Measurements from ENCODE around the gene SMTN.
"Not testable (repeated sequence)": the region's sequence is repeated elsewhere in the genome, so short reads cannot be mapped to it uniquely, and the experiment has no call there.

The SMTN gene

GRCh38 chr22:31090217-31091085, 9.3 kb downstream of the SMTN start:
- H3K36me3 ChIP-seq (ENCODE audit: control insufficient read depth in 1 of 2, insufficient read depth in 2 of 2, low read length in 2 of 2) = peaks cover 23 to 69% of the 10 kb centered on the region in 2 donors
- H3K4me1 ChIP-seq (ENCODE audit: control insufficient read depth in 1 of 2, insufficient read depth in 2 of 2, low read length in 2 of 2) = peaks cover 12 to 17% of the 10 kb centered on the region in 2 donors
- no peak overlapping the region for H3K9ac ChIP-seq (ENCODE audit: low read depth in 1 of 2, low read length in 2 of 2)
- no peak overlapping the region for H3K4me3 ChIP-seq (ENCODE audit: low read depth in 1 of 2, low read length in 2 of 2)
- H3K27me3 ChIP-seq (ENCODE audit: control insufficient read depth in 1 of 2, insufficient read depth in 2 of 2, low read length in 2 of 2) = no peaks in the 10 kb centered on the region
- H3K9me3 ChIP-seq (ENCODE audit: control insufficient read depth in 1 of 2, low read length in 2 of 2) = no peaks in the 10 kb centered on the region
- no peak overlapping the region for H3K27ac ChIP-seq (ENCODE audit: low read depth, low read length)

GRCh38 chr22:31091106-31091975, 10.2 kb downstream of the SMTN start:
- no peaks in the 10 kb centered on the region for H3K27me3 ChIP-seq (ENCODE audit: control insufficient read depth in 1 of 2, insufficient read depth in 2 of 2, low read length in 2 of 2)
- no peak overlapping the region for H3K4me3 ChIP-seq (ENCODE audit: low read depth in 1 of 2, low read length in 2 of 2)
- H3K9ac ChIP-seq (ENCODE audit: low read depth in 1 of 2, low read length in 2 of 2) = peak overlapping the region in 1 of 2 donors; percentile 6
- H3K9me3 ChIP-seq (ENCODE audit: control insufficient read depth in 1 of 2, low read length in 2 of 2) = no peaks in the 10 kb centered on the region
- H3K4me1 ChIP-seq (ENCODE audit: control insufficient read depth in 1 of 2, insufficient read depth in 2 of 2, low read length in 2 of 2) = peaks cover 3 to 8% of the 10 kb centered on the region in 2 donors
- H3K36me3 ChIP-seq (ENCODE audit: control insufficient read depth in 1 of 2, insufficient read depth in 2 of 2, low read length in 2 of 2) = peaks cover 30 to 78% of the 10 kb centered on the region in 2 donors
- H3K27ac ChIP-seq (ENCODE audit: low read depth, low read length) = peak overlapping the region; percentile 27

- Histone ChIP-seq H3K27me3 (ENCODE audit: control insufficient read depth in 1 of 2, insufficient read depth in 2 of 2, low read length in 2 of 2) (no peaks in the 10 kb centered on the region), H3K4me3 (ENCODE audit: low read depth in 1 of 2, low read length in 2 of 2) (no peak overlapping the region), H3K9ac (ENCODE audit: low read depth in 1 of 2, low read length in 2 of 2) (no peak overlapping the region), H3K27ac (ENCODE audit: low read depth, low read length) (no peak overlapping the region), H3K4me1 (ENCODE audit: control insufficient read depth in 1 of 2, insufficient read depth in 2 of 2, low read length in 2 of 2) (peaks cover 0 to 8% of the 10 kb centered on the region in 2 donors), H3K9me3 (ENCODE audit: control insufficient read depth in 1 of 2, low read length in 2 of 2) (no peaks in the 10 kb centered on the region), H3K36me3 (ENCODE audit: control insufficient read depth in 1 of 2, insufficient read depth in 2 of 2, low read length in 2 of 2) (peaks cover 34 to 86% of the 10 kb centered on the region in 2 donors)
These were observed 11.0 kb downstream of the SMTN start for GRCh38 chr22:31092161-31092560.

GRCh38 chr22:31093086-31093850, 12.2 kb downstream of the SMTN start:
- Histone ChIP-seq H3K4me3 (ENCODE audit: low read depth in 1 of 2, low read length in 2 of 2) (no peak overlapping the region), H3K9ac (ENCODE audit: low read depth in 1 of 2, low read length in 2 of 2) (no peak overlapping the region), H3K9me3 (ENCODE audit: control insufficient read depth in 1 of 2, low read length in 2 of 2) (no peaks in the 10 kb centered on the region), H3K36me3 (ENCODE audit: control insufficient read depth in 1 of 2, insufficient read depth in 2 of 2, low read length in 2 of 2) (peaks cover 32 to 82% of the 10 kb centered on the region in 2 donors), H3K27me3 (ENCODE audit: control insufficient read depth in 1 of 2, insufficient read depth in 2 of 2, low read length in 2 of 2) (no peaks in the 10 kb centered on the region), H3K4me1 (ENCODE audit: control insufficient read depth in 1 of 2, insufficient read depth in 2 of 2, low read length in 2 of 2) (peaks cover 6 to 14% of the 10 kb centered on the region in 2 donors), H3K27ac (ENCODE audit: low read depth, low read length) (no peak overlapping the region)

GRCh38 chr22:31094021-31094551, 13.0 kb downstream of the SMTN start:
- H3K4me3 ChIP-seq (ENCODE audit: low read depth in 1 of 2, low read length in 2 of 2) = no peak overlapping the region
- peaks cover 10 to 17% of the 10 kb centered on the region in 2 donors for H3K4me1 ChIP-seq (ENCODE audit: control insufficient read depth in 1 of 2, insufficient read depth in 2 of 2, low read length in 2 of 2)
- H3K27ac ChIP-seq (ENCODE audit: low read depth, low read length) = no peak overlapping the region
- peaks cover 30 to 79% of the 10 kb centered on the region in 2 donors for H3K36me3 ChIP-seq (ENCODE audit: control insufficient read depth in 1 of 2, insufficient read depth in 2 of 2, low read length in 2 of 2)
- H3K9ac ChIP-seq (ENCODE audit: low read depth in 1 of 2, low read length in 2 of 2) = no peak overlapping the region
- no peaks in the 10 kb centered on the region for H3K27me3 ChIP-seq (ENCODE audit: control insufficient read depth in 1 of 2, insufficient read depth in 2 of 2, low read length in 2 of 2)
- H3K9me3 ChIP-seq (ENCODE audit: control insufficient read depth in 1 of 2, low read length in 2 of 2) = no peaks in the 10 kb centered on the region

- peaks cover 33 to 79% of the 10 kb centered on the region in 2 donors for H3K36me3 ChIP-seq (ENCODE audit: control insufficient read depth in 1 of 2, insufficient read depth in 2 of 2, low read length in 2 of 2)
- H3K27ac ChIP-seq (ENCODE audit: low read depth, low read length) = no peak overlapping the region
- peaks cover 10 to 11% of the 10 kb centered on the region in 2 donors for H3K4me1 ChIP-seq (ENCODE audit: control insufficient read depth in 1 of 2, insufficient read depth in 2 of 2, low read length in 2 of 2)
- no peak overlapping the region for H3K4me3 ChIP-seq (ENCODE audit: low read depth in 1 of 2, low read length in 2 of 2)
- H3K27me3 ChIP-seq (ENCODE audit: control insufficient read depth in 1 of 2, insufficient read depth in 2 of 2, low read length in 2 of 2) = no peaks in the 10 kb centered on the region
- no peak overlapping the region for H3K9ac ChIP-seq (ENCODE audit: low read depth in 1 of 2, low read length in 2 of 2)
- H3K9me3 ChIP-seq (ENCODE audit: control insufficient read depth in 1 of 2, low read length in 2 of 2) = no peaks in the 10 kb centered on the region
These were observed 13.6 kb downstream of the SMTN start for GRCh38 chr22:31094741-31095140.

GRCh38 chr22:31095637-31096249, 14.6 kb downstream of the SMTN start:
- no peaks in the 10 kb centered on the region for H3K27me3 ChIP-seq (ENCODE audit: control insufficient read depth in 1 of 2, insufficient read depth in 2 of 2, low read length in 2 of 2)
- H3K9me3 ChIP-seq (ENCODE audit: control insufficient read depth in 1 of 2, low read length in 2 of 2) = no peaks in the 10 kb centered on the region
- no peak overlapping the region for H3K9ac ChIP-seq (ENCODE audit: low read depth in 1 of 2, low read length in 2 of 2)
- H3K4me1 ChIP-seq (ENCODE audit: control insufficient read depth in 1 of 2, insufficient read depth in 2 of 2, low read length in 2 of 2) = peaks cover 9 to 10% of the 10 kb centered on the region in 2 donors
- peaks cover 35 to 79% of the 10 kb centered on the region in 2 donors for H3K36me3 ChIP-seq (ENCODE audit: control insufficient read depth in 1 of 2, insufficient read depth in 2 of 2, low read length in 2 of 2)
- H3K27ac ChIP-seq (ENCODE audit: low read depth, low read length) = peak overlapping the region; percentile 2
- no peak overlapping the region for H3K4me3 ChIP-seq (ENCODE audit: low read depth in 1 of 2, low read length in 2 of 2)

GRCh38 chr22:31096657-31097279, 15.7 kb downstream of the SMTN start:
- Histone ChIP-seq H3K9me3 (ENCODE audit: control insufficient read depth in 1 of 2, low read length in 2 of 2) (no peaks in the 10 kb centered on the region), H3K27ac (ENCODE audit: low read depth, low read length) (no peak overlapping the region), H3K4me3 (ENCODE audit: low read depth in 1 of 2, low read length in 2 of 2) (no peak overlapping the region), H3K4me1 (ENCODE audit: control insufficient read depth in 1 of 2, insufficient read depth in 2 of 2, low read length in 2 of 2) (peaks cover 9 to 10% of the 10 kb centered on the region in 2 donors), H3K27me3 (ENCODE audit: control insufficient read depth in 1 of 2, insufficient read depth in 2 of 2, low read length in 2 of 2) (no peaks in the 10 kb centered on the region), H3K36me3 (ENCODE audit: control insufficient read depth in 1 of 2, insufficient read depth in 2 of 2, low read length in 2 of 2) (peaks cover 31 to 79% of the 10 kb centered on the region in 2 donors), H3K9ac (ENCODE audit: low read depth in 1 of 2, low read length in 2 of 2) (no peak overlapping the region)

GRCh38 chr22:31097539-31097938, 16.4 kb downstream of the SMTN start:
- not testable (repeated sequence) for H3K4me1 ChIP-seq (ENCODE audit: control insufficient read depth in 1 of 2, insufficient read depth in 2 of 2, low read length in 2 of 2); H3K27ac ChIP-seq (ENCODE audit: low read depth, low read length); H3K4me3 ChIP-seq (ENCODE audit: low read depth in 1 of 2, low read length in 2 of 2); H3K9me3 ChIP-seq (ENCODE audit: control insufficient read depth in 1 of 2, low read length in 2 of 2); H3K27me3 ChIP-seq (ENCODE audit: control insufficient read depth in 1 of 2, insufficient read depth in 2 of 2, low read length in 2 of 2)
- peak overlapping the region in 1 of 2 donors; percentile 4 for H3K9ac ChIP-seq (ENCODE audit: low read depth in 1 of 2, low read length in 2 of 2)
- peaks cover 32 to 79% of the 10 kb centered on the region in 2 donors for H3K36me3 ChIP-seq (ENCODE audit: control insufficient read depth in 1 of 2, insufficient read depth in 2 of 2, low read length in 2 of 2)
